NCI-H748 treated with DMSO at 0.1 percent for 48 hours (cell line): ENCODE measurements around the gene GCM1.
A peak's percentile ranks its signal among the peaks of the same experiment; 100 is the strongest.

Source experiments
- DNase-seq: peaks from one replicate; lab custom pipeline; 2025; lab: John Stamatoyannopoulos, UW

The GCM1 gene

GRCh38 chr6:53104916-53105315, 43.7 kb downstream of the GCM1 start:
- DNase-seq: no peak

GRCh38 chr6:53103993-53104675, 44.5 kb downstream of the GCM1 start:
- DNase-seq: peak; percentile 40

- no peak for DNase-seq
These were observed 47.6 kb downstream of the GCM1 start for GRCh38 chr6:53101006-53101405.

- DNase-seq: no peak
These were observed 48.1 kb downstream of the GCM1 start for GRCh38 chr6:53100561-53100960.

GRCh38 chr6:53095716-53096115, 52.9 kb downstream of the GCM1 start:
- DNase-seq: no peak

GRCh38 chr6:53095270-53095669, 53.4 kb downstream of the GCM1 start:
- no peak for DNase-seq

- DNase-seq: no peak
These were observed 58.1 kb downstream of the GCM1 start for GRCh38 chr6:53090576-53090975.

- no peak for DNase-seq
These were observed 58.7 kb downstream of the GCM1 start for GRCh38 chr6:53089948-53090347.

- no peak for DNase-seq
These were observed 62.3 kb downstream of the GCM1 start for GRCh38 chr6:53086302-53086701.

GRCh38 chr6:53080813-53081212, 67.8 kb downstream of the GCM1 start:
- DNase-seq: no peak
